Stimulated activated CD4-positive, alpha-beta T cell treated with anti-CD3 and anti-CD28 coated beads, Interleukin-2, amount 100 ng/mL, for 48 hours (primary cell): ENCODE measurements around the gene DNAH9.
A peak's percentile ranks its signal among the peaks of the same experiment; 100 is the strongest.

Experiments used
- DNase-seq, 2 donors: peaks; one replicate each; pipeline ENCODE4 v3.0.0-alpha.2; 2020

Gene DNAH9

GRCh38 chr17:11608396-11608795, 10.1 kb downstream of the DNAH9 start:
- DNase-seq: no peak

GRCh38 chr17:11610999-11611566, 12.8 kb downstream of the DNAH9 start:
- no peak for DNase-seq

GRCh38 chr17:11612956-11613355, 14.7 kb downstream of the DNAH9 start:
- DNase-seq: no peak

GRCh38 chr17:11618861-11619566, 20.7 kb downstream of the DNAH9 start:
- DNase-seq: no peak

- DNase-seq: no peak
Measured at GRCh38 chr17:11622492-11622891, 24.2 kb downstream of the DNAH9 start.

GRCh38 chr17:11624976-11625375, 26.7 kb downstream of the DNAH9 start:
- DNase-seq: no peak

GRCh38 chr17:11625878-11626277, 27.6 kb downstream of the DNAH9 start:
- no peak for DNase-seq

- DNase-seq: no peak
Measured at GRCh38 chr17:11627301-11627940, 29.2 kb downstream of the DNAH9 start.

GRCh38 chr17:11628374-11628773, 30.1 kb downstream of the DNAH9 start:
- no peak for DNase-seq

- no peak for DNase-seq
Measured at GRCh38 chr17:11628831-11629230, 30.6 kb downstream of the DNAH9 start.

- DNase-seq: no peak
Measured at GRCh38 chr17:11636771-11637170, 38.5 kb downstream of the DNAH9 start.

GRCh38 chr17:11637796-11638195, 39.5 kb downstream of the DNAH9 start:
- DNase-seq: no peak

GRCh38 chr17:11638700-11639265, 40.5 kb downstream of the DNAH9 start:
- no peak for DNase-seq

- no peak for DNase-seq
Measured at GRCh38 chr17:11639736-11640462, 41.6 kb downstream of the DNAH9 start.

GRCh38 chr17:11640463-11640814, 42.2 kb downstream of the DNAH9 start:
- DNase-seq: no peak

- DNase-seq: no peak
Measured at GRCh38 chr17:11641521-11642275, 43.4 kb downstream of the DNAH9 start.

GRCh38 chr17:11642655-11643054, 44.4 kb downstream of the DNAH9 start:
- DNase-seq: no peak

- DNase-seq: no peak
Measured at GRCh38 chr17:11643851-11644250, 45.6 kb downstream of the DNAH9 start.

- peak; percentile 24 for DNase-seq
Measured at GRCh38 chr17:11644265-11645212, 46.3 kb downstream of the DNAH9 start.

- no peak for DNase-seq
Measured at GRCh38 chr17:11645426-11645825, 47.2 kb downstream of the DNAH9 start.

- DNase-seq: no peak
Measured at GRCh38 chr17:11651089-11651488, 52.8 kb downstream of the DNAH9 start.
